ENCODE results near the gene PECR. TPM values are rescaled to one million over a fixed set of nuclear protein-coding genes. Genes with fewer than 3 reads are reported as not detected.

PECR gene
- total RNA-seq, 1 experiment from 2014 or later = 15.3 TPM

- no peak overlapping the region for H2BK15ac ChIP-seq (ENCODE audit: low read depth, low read length)
- peaks cover 0 to 4% of the 10 kb centered on the region in 2 experiments; a peak in 1 of 5 replicates for H3K9me3 Mint-ChIP-seq
- no peaks in the 10 kb centered on the region for H4K20me1 ChIP-seq (ENCODE audit: control insufficient read depth, insufficient read depth, insufficient read length)
- TF ChIP-seq CTCF (conservative IDR thresholded peaks at IDR 0.05) = no peak
- no peak for DNase-seq
- peaks cover 12 to 26% (median 14%) of the 10 kb centered on the region in 3 experiments; a peak in 6 of 7 replicates for H3K36me3 Mint-ChIP-seq (ENCODE audit: insufficient read depth in 1 of 3, low read depth in 3 of 3)
- H2BK12ac ChIP-seq (ENCODE audit: insufficient read length, low read depth, low read length) = no peak overlapping the region
- no peak overlapping the region for H4K5ac ChIP-seq (ENCODE audit: insufficient read length, low read depth, low read length)
- no CpG with 5 or more reads among the region's 4 CpGs for WGBS (ENCODE audit: extremely low coverage, insufficient read length, low lambda C conversion rate)
- peaks cover 22 to 29% of the 10 kb centered on the region in 2 experiments for H3K4me1 Mint-ChIP-seq
- H2BK5ac ChIP-seq (ENCODE audit: insufficient read length, low read length) = no peak overlapping the region
- H3K56ac ChIP-seq (ENCODE audit: insufficient read length, low read depth, low read length) = no peak overlapping the region
- no peak overlapping the region for H3T11ph ChIP-seq (ENCODE audit: low read length)
- H3K27me3 Mint-ChIP-seq (ENCODE audit: low read depth) = no peaks in the 10 kb centered on the region
- H3K9ac ChIP-seq (ENCODE audit: extremely low read depth, insufficient read length, low read length) = no peak overlapping the region
- H3K9me3 ChIP-seq (ENCODE audit: control insufficient read depth, low read depth, low read length) = no peaks in the 10 kb centered on the region
- no peak overlapping the region for H3K4ac ChIP-seq (ENCODE audit: low read depth, low read length)
- H3K27ac ChIP-seq (ENCODE audit: insufficient read length, low read depth, low read length) = no peak overlapping the region
- no peaks in the 10 kb centered on the region for H3K79me2 ChIP-seq (ENCODE audit: insufficient read depth, low read length)
- H3K23me2 ChIP-seq (ENCODE audit: insufficient read length, low read depth, low read length, poor library complexity, severe bottlenecking) = no peaks in the 10 kb centered on the region
- H3K4me1 ChIP-seq (ENCODE audit: insufficient read depth, low read length) = no peaks in the 10 kb centered on the region
- H3K79me1 ChIP-seq (ENCODE audit: insufficient read depth, low read depth, low read length, poor library complexity, severe bottlenecking) = no peaks in the 10 kb centered on the region
- no peak overlapping the region for H2BK20ac ChIP-seq (ENCODE audit: low read depth, low read length, poor library complexity, severe bottlenecking)
- no peak overlapping the region for H3K4me2 ChIP-seq (ENCODE audit: insufficient read depth, insufficient read length, low read length)
- no peak overlapping the region for H4K91ac ChIP-seq (ENCODE audit: insufficient read length, low read depth, low read length)
- no peak overlapping the region for H2BK120ac ChIP-seq (ENCODE audit: low read depth, low read length, poor library complexity, severe bottlenecking)
- no peak overlapping the region for H3K14ac ChIP-seq (ENCODE audit: insufficient read depth, low read length)
- no peak overlapping the region for H4K8ac ChIP-seq (replicated peaks; ENCODE audit: insufficient read length, low read depth, low read length)
- no peak overlapping the region for H2AK5ac ChIP-seq (ENCODE audit: insufficient read length, low read length)
- H3K18ac ChIP-seq (ENCODE audit: insufficient read length, low read depth, low read length) = no peak overlapping the region
- H3K23ac ChIP-seq (ENCODE audit: insufficient read length, low read depth, low read length) = no peak overlapping the region
- peak overlapping the region in 1 of 3 experiments; percentile 10; a peak in 3 of 7 replicates for H3K27ac Mint-ChIP-seq
- H3K4me3 Mint-ChIP-seq = no peak overlapping the region
- H3K27me3 ChIP-seq (ENCODE audit: insufficient read depth, low read length) = no peaks in the 10 kb centered on the region
- no peak overlapping the region for H2AFZ ChIP-seq (ENCODE audit: low read length)
These were observed 25.9 kb downstream of the PECR start for GRCh38 chr2:216055680-216056079.

Data from H9 (cell line).